Hepatic stellate cell (primary cell): Measurements from ENCODE around the gene RELCH.
"Not testable (repeated sequence)": the region's sequence is repeated elsewhere in the genome, so short reads cannot be mapped to it uniquely, and the experiment has no call there.

Source experiments
- DNase-seq: peaks from one replicate; pipeline ENCODE4 v3.0.0; 2011; ENCODE audit warnings: low spot score

RELCH gene

GRCh38 chr18:62186774-62187542 is at the start of gene RELCH, which contains the start of gene PIGN:
Gene RELCH, plus strand, starts transcription at chr18:62187255. Its CDS starts 251 bp downstream, at chr18:62187506.
Gene PIGN, minus strand, starts transcription at chr18:62187056. Its CDS starts 25,703 bp downstream, at chr18:62161353.
- peak; percentile 98 for DNase-seq

GRCh38 chr18:62138461-62139235 is 48.4 kb upstream of the RELCH start:
- DNase-seq: no peak

GRCh38 chr18:62140259-62140658 is 46.8 kb upstream of the RELCH start:
- no peak for DNase-seq

GRCh38 chr18:62144338-62144737 is 42.7 kb upstream of the RELCH start:
- no peak for DNase-seq

- no peak for DNase-seq
Measured at GRCh38 chr18:62151068-62151771, 35.8 kb upstream of the RELCH start.

GRCh38 chr18:62152844-62153243 is 34.2 kb upstream of the RELCH start:
- DNase-seq: no peak

- DNase-seq: no peak
Measured at GRCh38 chr18:62157843-62158242, 29.2 kb upstream of the RELCH start.

GRCh38 chr18:62164310-62164709 is 22.7 kb upstream of the RELCH start:
- DNase-seq: no peak

GRCh38 chr18:62164855-62165487 is 22.1 kb upstream of the RELCH start:
- DNase-seq: no peak

GRCh38 chr18:62165583-62165982 is 21.5 kb upstream of the RELCH start:
- no peak for DNase-seq

GRCh38 chr18:62166524-62166923 is 20.5 kb upstream of the RELCH start:
- DNase-seq: not testable (repeated sequence)

GRCh38 chr18:62170857-62171256 is 16.2 kb upstream of the RELCH start:
- DNase-seq: no peak

GRCh38 chr18:62172298-62172697 is 14.8 kb upstream of the RELCH start:
- no peak for DNase-seq

- DNase-seq: no peak
Measured at GRCh38 chr18:62175521-62175920, 11.5 kb upstream of the RELCH start.

- no peak for DNase-seq
Measured at GRCh38 chr18:62177271-62177670, 9.8 kb upstream of the RELCH start.

- no peak for DNase-seq
Measured at GRCh38 chr18:62179213-62179612, 7.8 kb upstream of the RELCH start.

GRCh38 chr18:62182220-62182619 is 4.8 kb upstream of the RELCH start:
- no peak for DNase-seq

GRCh38 chr18:62183578-62184195 is 3.4 kb upstream of the RELCH start:
- DNase-seq: peak; percentile 16

GRCh38 chr18:62186499-62186773 is 619 bp upstream of the RELCH start:
- no peak for DNase-seq

GRCh38 chr18:62187543-62188510 is 772 bp downstream of the RELCH start:
- peak; percentile 40 for DNase-seq

GRCh38 chr18:62189208-62189607 is 2.2 kb downstream of the RELCH start:
- DNase-seq: no peak
